GM23338 (cell line): Measurements from ENCODE around the gene PRIMPOL. TPM values are rescaled to one million over a fixed set of nuclear protein-coding genes. Genes with fewer than 3 reads are reported as not detected.
"Not testable (repeated sequence)": the region's sequence is repeated elsewhere in the genome, so short reads cannot be mapped to it uniquely, and the experiment has no call there.

Experiments
- ATAC-seq: fragments of 200-7000 bp; cut with Tn5 transposase; 3 replicates; pipeline ENCODE4 v1.9.1; 2020
- DNase-seq: peaks from one replicate; pipeline ENCODE4 v3.0.0-alpha.2; 2015; ENCODE audit warnings: low spot score
- H2AFZ ChIP-seq: fragments of 200-600 bp; sonication (generic); 2 replicates; pipeline ENCODE4 v1.8.0; 2016; ENCODE audit warnings: antibody characterized with exemption, mild to moderate bottlenecking, moderate library complexity
- H3F3A ChIP-seq: fragments of 200-600 bp; sonication (generic); replicated peaks from 2 replicates; pipeline ENCODE4 v1.8.0; 2017; ENCODE audit warnings: antibody characterized with exemption, mixed run types, low read depth
- H3K27ac ChIP-seq: fragments of 200-600 bp; sonication (generic); 2 replicates; pipeline ENCODE4 v1.6.1; 2016; ENCODE audit warnings: low read depth
- H3K27me3 ChIP-seq: fragments of 200-600 bp; sonication (generic); 2 replicates; pipeline ENCODE4 v1.8.0; 2016; ENCODE audit warnings: mild to moderate bottlenecking, mixed run types, moderate library complexity; ENCODE audit not compliant: insufficient read depth
- H3K36me3 ChIP-seq: fragments of 200-600 bp; sonication (generic); 2 replicates; pipeline ENCODE4 v1.8.0; 2016; ENCODE audit warnings: mild to moderate bottlenecking; ENCODE audit not compliant: insufficient read depth
- H3K4me1 ChIP-seq: fragments of 200-600 bp; sonication (generic); 2 replicates; pipeline ENCODE4 v1.8.0; 2016; ENCODE audit warnings: mild to moderate bottlenecking, moderate library complexity; ENCODE audit not compliant: insufficient read depth
- H3K4me2 ChIP-seq: fragments of 200-600 bp; sonication (generic); 2 replicates; pipeline ENCODE4 v1.7.1; 2017; ENCODE audit warnings: mixed run types
- H3K4me3 ChIP-seq: fragments of 200-600 bp; sonication (generic); 2 replicates; pipeline ENCODE4 v1.6.1; 2016; ENCODE audit warnings: mixed run types
- H3K79me2 ChIP-seq: fragments of 200-600 bp; sonication (generic); replicated peaks from 2 replicates; pipeline ENCODE4 v1.8.0; 2017; ENCODE audit warnings: mild to moderate bottlenecking; ENCODE audit not compliant: insufficient read depth
- H3K9me2 ChIP-seq: fragments of 200-600 bp; sonication (generic); 2 replicates; pipeline ENCODE4 v1.8.0; 2017; ENCODE audit not compliant: insufficient read depth
- H4K20me1 ChIP-seq: fragments of 200-600 bp; sonication (generic); replicated peaks from 2 replicates; pipeline ENCODE4 v1.8.0; 2017; ENCODE audit warnings: mild to moderate bottlenecking; ENCODE audit not compliant: insufficient read depth
- H3K27ac Mint-ChIP-seq: 2 replicates; pipeline ENCODE4 v1.8.0; 2020; ENCODE audit warnings: inconsistent platforms, mild to moderate bottlenecking, moderate library complexity, mixed read lengths
- H3K27me3 Mint-ChIP-seq: 3 replicates; pipeline ENCODE4 v1.8.0; 2022; ENCODE audit warnings: low read depth, mild to moderate bottlenecking, moderate library complexity, mixed read lengths, inconsistent platforms; ENCODE audit not compliant: insufficient read depth, poor library complexity
- H3K36me3 Mint-ChIP-seq: 3 replicates; pipeline ENCODE4 v1.8.0; 2021; ENCODE audit warnings: low read depth, mild to moderate bottlenecking, inconsistent platforms, moderate library complexity, mixed read lengths
- H3K4me1 Mint-ChIP-seq: 3 replicates; pipeline ENCODE4 v1.8.0; 2020; ENCODE audit warnings: mild to moderate bottlenecking, inconsistent platforms, mixed read lengths
- H3K4me3 Mint-ChIP-seq: 3 replicates; pipeline ENCODE4 v1.8.0; 2021; ENCODE audit warnings: moderate library complexity, mild to moderate bottlenecking, inconsistent platforms, mixed read lengths
- H3K9me3 Mint-ChIP-seq: 3 replicates; pipeline ENCODE4 v1.8.0; 2020; ENCODE audit warnings: moderate library complexity, mild to moderate bottlenecking, inconsistent platforms, mixed read lengths
- EZH2phosphoT487 ChIP-seq: fragments of 200-600 bp; sonication (generic); IDR thresholded peaks from one replicate; pipeline ENCODE4 v1.8.1; 2018; ENCODE audit warnings: antibody characterized with exemption; ENCODE audit not compliant: unreplicated experiment
- POLR2AphosphoS5 ChIP-seq: IDR thresholded peaks from 2 replicates; pipeline ENCODE4 v1.6.1; 2016; ENCODE audit warnings: antibody characterized with exemption, low read depth
- polyA plus RNA-seq: library from polyadenylated mRNA; unstranded; fragments of >200 nt; fragmentation: Nextera tagmentation; extraction: Ambion mirVana; gene quantifications from 2 replicates; pipeline ENCODE4 v1.2.1, GENCODE V29; 2016
- total RNA-seq: library from RNA; depleted of rRNA; stranded (reverse); fragments of >200 nt; shearing (Covaris generic); gene quantifications from 2 replicates; pipeline ENCODE4 v1.2.3, GENCODE V29; 2014
- TF ChIP-seq, protein P1 (sequence below): fragments of 250-450 bp; sonication (Bioruptor Pico); IDR thresholded peaks from 2 replicates; pipeline ENCODE4 v1.5.0; 2020; ENCODE audit warnings: mild to moderate bottlenecking, moderate library complexity

The PRIMPOL gene
- total and polyA plus RNA-seq, 2 experiments from 2014 or later, result 3.5 to 9.6 TPM

DNA sequence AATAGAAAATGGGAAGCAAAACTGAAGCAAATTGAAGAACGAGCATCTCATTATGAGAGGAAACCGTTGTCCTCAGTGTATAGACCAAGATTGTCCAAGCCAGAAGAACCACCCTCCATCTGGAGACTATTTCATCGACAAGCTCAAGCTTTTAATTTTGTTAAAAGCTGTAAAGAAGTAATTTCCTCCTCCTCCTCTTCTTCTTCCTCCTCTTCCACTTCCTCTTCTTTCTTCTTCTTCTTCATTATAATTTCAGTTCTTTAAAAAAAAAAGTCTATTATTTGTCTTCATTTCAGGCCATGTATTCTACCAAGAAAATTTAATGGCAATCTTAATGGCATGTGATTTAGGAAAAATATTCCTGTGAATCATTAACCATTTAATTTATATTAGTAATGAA lies 7.6 kb downstream of the PRIMPOL start:
- Histone ChIP-seq H3K4me3 (no peak overlapping the region), H3K4me1 (peaks cover 17% of the 10 kb centered on the region), H4K20me1 (no peaks in the 10 kb centered on the region), H3K79me2 (no peaks in the 10 kb centered on the region), H3K27ac (no peak overlapping the region), H2AFZ (no peak overlapping the region), H3F3A (no peaks in the 10 kb centered on the region), H3K4me2 (no peak overlapping the region), H3K27me3 (no peaks in the 10 kb centered on the region), H3K36me3 (no peaks in the 10 kb centered on the region), H3K9me2 (no peaks in the 10 kb centered on the region)
- Mint-ChIP-seq H3K9me3 (no peaks in the 10 kb centered on the region), H3K27me3 (peaks cover 2% of the 10 kb centered on the region), H3K4me1 (peaks cover 10% of the 10 kb centered on the region), H3K36me3 (peaks cover 5% of the 10 kb centered on the region; the same call in 1 of the 3 replicates), H3K27ac (no peak overlapping the region), H3K4me3 (no peak overlapping the region)
- ATAC-seq, result no peak
- TF ChIP-seq POLR2AphosphoS5 (no peak), EZH2phosphoT487 (no peak)
- TF ChIP-seq, protein P1, sequence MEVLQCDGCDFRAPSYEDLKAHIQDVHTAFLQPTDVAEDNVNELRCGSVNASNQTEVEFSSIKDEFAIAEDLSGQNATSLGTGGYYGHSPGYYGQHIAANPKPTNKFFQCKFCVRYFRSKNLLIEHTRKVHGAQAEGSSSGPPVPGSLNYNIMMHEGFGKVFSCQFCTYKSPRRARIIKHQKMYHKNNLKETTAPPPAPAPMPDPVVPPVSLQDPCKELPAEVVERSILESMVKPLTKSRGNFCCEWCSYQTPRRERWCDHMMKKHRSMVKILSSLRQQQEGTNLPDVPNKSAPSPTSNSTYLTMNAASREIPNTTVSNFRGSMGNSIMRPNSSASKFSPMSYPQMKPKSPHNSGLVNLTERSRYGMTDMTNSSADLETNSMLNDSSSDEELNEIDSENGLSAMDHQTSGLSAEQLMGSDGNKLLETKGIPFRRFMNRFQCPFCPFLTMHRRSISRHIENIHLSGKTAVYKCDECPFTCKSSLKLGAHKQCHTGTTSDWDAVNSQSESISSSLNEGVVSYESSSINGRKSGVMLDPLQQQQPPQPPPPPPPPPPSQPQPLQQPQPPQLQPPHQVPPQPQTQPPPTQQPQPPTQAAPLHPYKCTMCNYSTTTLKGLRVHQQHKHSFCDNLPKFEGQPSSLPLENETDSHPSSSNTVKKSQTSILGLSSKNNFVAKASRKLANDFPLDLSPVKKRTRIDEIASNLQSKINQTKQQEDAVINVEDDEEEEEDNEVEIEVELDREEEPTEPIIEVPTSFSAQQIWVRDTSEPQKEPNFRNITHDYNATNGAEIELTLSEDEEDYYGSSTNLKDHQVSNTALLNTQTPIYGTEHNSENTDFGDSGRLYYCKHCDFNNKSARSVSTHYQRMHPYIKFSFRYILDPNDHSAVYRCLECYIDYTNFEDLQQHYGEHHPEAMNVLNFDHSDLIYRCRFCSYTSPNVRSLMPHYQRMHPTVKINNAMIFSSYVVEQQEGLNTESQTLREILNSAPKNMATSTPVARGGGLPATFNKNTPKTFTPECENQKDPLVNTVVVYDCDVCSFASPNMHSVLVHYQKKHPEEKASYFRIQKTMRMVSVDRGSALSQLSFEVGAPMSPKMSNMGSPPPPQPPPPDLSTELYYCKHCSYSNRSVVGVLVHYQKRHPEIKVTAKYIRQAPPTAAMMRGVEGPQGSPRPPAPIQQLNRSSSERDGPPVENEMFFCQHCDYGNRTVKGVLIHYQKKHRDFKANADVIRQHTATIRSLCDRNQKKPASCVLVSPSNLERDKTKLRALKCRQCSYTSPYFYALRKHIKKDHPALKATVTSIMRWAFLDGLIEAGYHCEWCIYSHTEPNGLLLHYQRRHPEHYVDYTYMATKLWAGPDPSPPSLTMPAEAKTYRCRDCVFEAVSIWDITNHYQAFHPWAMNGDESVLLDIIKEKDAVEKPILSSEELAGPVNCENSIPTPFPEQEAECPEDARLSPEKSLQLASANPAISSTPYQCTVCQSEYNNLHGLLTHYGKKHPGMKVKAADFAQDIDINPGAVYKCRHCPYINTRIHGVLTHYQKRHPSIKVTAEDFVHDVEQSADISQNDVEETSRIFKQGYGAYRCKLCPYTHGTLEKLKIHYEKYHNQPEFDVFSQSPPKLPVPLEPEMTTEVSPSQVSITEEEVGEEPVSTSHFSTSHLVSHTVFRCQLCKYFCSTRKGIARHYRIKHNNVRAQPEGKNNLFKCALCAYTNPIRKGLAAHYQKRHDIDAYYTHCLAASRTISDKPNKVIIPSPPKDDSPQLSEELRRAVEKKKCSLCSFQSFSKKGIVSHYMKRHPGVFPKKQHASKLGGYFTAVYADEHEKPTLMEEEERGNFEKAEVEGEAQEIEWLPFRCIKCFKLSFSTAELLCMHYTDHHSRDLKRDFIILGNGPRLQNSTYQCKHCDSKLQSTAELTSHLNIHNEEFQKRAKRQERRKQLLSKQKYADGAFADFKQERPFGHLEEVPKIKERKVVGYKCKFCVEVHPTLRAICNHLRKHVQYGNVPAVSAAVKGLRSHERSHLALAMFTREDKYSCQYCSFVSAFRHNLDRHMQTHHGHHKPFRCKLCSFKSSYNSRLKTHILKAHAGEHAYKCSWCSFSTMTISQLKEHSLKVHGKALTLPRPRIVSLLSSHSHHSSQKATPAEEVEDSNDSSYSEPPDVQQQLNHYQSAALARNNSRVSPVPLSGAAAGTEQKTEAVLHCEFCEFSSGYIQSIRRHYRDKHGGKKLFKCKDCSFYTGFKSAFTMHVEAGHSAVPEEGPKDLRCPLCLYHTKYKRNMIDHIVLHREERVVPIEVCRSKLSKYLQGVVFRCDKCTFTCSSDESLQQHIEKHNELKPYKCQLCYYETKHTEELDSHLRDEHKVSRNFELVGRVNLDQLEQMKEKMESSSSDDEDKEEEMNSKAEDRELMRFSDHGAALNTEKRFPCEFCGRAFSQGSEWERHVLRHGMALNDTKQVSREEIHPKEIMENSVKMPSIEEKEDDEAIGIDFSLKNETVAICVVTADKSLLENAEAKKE (CRISPR knock-in tag), result no peak
- DNase-seq, result no peak

DNA sequence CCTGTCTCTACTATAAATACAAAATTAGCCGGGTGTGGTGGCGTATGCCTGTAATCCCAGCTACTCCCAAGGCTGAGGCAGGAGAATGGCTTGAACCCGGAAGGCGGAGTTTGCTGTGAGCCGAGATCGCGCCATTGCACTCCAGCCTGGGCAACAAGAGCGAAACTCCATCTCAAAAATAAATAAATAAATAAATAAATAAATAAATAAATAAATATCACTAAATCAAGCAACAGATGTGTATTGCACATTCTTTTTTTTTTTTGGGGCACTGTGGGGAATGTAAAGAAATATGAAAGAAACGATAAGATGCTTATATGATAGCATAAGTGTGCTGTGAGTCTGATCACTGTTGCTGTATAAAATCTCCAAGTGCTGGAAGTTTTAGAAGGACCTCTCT lies 8.3 kb downstream of the PRIMPOL start:
- not testable (repeated sequence) for DNase-seq, H3K27me3 Mint-ChIP-seq, H3F3A ChIP-seq

More for the DNA sequence above, 8.3 kb downstream of the PRIMPOL start:
- H3K4me2 ChIP-seq, H4K20me1 ChIP-seq, H3K27ac Mint-ChIP-seq, ATAC-seq, H3K4me3 Mint-ChIP-seq, H3K9me2 ChIP-seq, H3K36me3 Mint-ChIP-seq, H3K27ac ChIP-seq, H3K4me3 ChIP-seq, H3K27me3 ChIP-seq, H3K36me3 ChIP-seq, H2AFZ ChIP-seq, H3K9me3 Mint-ChIP-seq, H3K79me2 ChIP-seq, H3K4me1 Mint-ChIP-seq: not testable (repeated sequence)
- H3K4me1 ChIP-seq, result peaks cover 12% of the 10 kb centered on the region
